Neutrophil (primary cell): ENCODE results near the gene ATXN10.
"Not testable (repeated sequence)": the region's sequence is repeated elsewhere in the genome, so short reads cannot be mapped to it uniquely, and the experiment has no call there.

Source experiments
- H3K27ac ChIP-seq: fragments of 200-600 bp; sonication (generic); 2 replicates; pipeline ENCODE4 v1.5.1; 2016; ENCODE audit warnings: mild to moderate bottlenecking, moderate library complexity
- H3K27me3 ChIP-seq: fragments of 200-600 bp; sonication (generic); 2 replicates; pipeline ENCODE4 v1.6.0; 2016; ENCODE audit warnings: mild to moderate bottlenecking
- H3K36me3 ChIP-seq: fragments of 200-600 bp; sonication (generic); 2 replicates; pipeline ENCODE4 v1.5.1; 2017
- H3K4me1 ChIP-seq, 2 experiments: fragments of 200-600 bp in 1 of 2; sonication (generic) in 1 of 2; 1 replicate in 1 of 2; 2 replicates in 1 of 2; pipeline versions ENCODE4 v1.5.1 to v1.6.1; 2013 to 2016; ENCODE audit warnings: low read depth in 1 of 2, low read length in 1 of 2, mild to moderate bottlenecking in 1 of 2, moderate library complexity in 1 of 2; ENCODE audit not compliant: control insufficient read depth in 1 of 2, insufficient read depth in 1 of 2
- H3K4me3 ChIP-seq, 2 experiments: fragments of 200-600 bp in 1 of 2; sonication (generic) in 1 of 2; 1 replicate in 1 of 2; 2 replicates in 1 of 2; pipeline ENCODE4 v1.5.1; 2013 to 2016; ENCODE audit warnings: low read depth in 1 of 2, low read length in 1 of 2, mild to moderate bottlenecking in 1 of 2, moderate library complexity in 1 of 2
- H3K9me3 ChIP-seq: fragments of 200-600 bp; sonication (generic); 2 replicates; pipeline ENCODE4 v1.5.1; 2016
- TF ChIP-seq, protein P1 (sequence below): fragments of 200-600 bp; sonication (generic); IDR thresholded peaks from 2 replicates; pipeline ENCODE4 v1.5.1; 2016; ENCODE audit warnings: antibody characterized with exemption

The ATXN10 gene

GRCh38 chr22:45671783-45672563 is at the start of gene ATXN10:
Gene ATXN10 (plus strand): TSS chr22:45671834. CDS start chr22:45672064, 230 bp downstream.
- Histone ChIP-seq H3K4me1 (peaks cover 17 to 18% of the 10 kb centered on the region in 2 experiments), H3K9me3 (no peaks in the 10 kb centered on the region)

DNA sequence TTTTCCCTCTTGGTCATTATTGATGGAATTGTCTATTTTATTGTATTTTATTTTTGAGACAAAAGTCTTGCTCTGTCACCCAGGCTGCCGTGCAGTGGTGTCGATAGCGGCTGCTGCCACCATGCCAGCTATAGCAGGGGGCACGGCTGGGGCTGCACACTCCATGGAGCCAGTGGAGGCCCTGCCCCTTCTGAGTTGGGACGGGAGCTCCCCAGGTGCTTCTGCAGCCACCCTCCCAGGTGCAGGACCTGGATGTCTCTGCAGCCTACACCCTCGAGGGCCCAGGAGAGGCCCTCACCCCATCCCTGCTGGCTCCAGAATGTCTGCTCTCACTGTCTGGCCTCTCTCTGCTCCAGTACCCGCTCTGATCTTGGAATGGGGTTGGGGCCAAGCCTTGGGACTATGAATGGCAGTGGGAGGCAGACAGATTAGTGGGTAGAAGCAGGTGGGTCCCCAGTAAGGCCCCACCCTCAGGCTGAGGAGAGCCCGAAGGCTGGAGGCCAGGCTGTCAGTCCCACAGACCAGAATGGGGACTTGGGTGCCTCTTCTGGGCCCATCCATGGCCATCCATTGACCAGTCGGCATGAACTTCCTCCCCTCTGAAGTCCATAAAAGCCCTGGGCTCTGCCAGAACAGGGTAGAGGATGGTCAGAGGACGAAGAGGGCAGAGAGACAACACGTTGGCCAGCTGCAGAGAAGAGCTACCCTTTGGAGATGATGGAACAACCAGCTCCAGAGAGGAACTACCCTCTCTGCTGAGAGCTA is 49.6 kb upstream of the ATXN10 start:
- Histone ChIP-seq H3K27me3 (peaks cover 22% of the 10 kb centered on the region), H3K9me3 (no peaks in the 10 kb centered on the region), H3K4me3 (no peak overlapping the region), H3K4me1 (peaks cover 0 to 4% of the 10 kb centered on the region in 2 experiments), H3K27ac (no peak overlapping the region), H3K36me3 (no peaks in the 10 kb centered on the region)
- TF ChIP-seq, protein P1, sequence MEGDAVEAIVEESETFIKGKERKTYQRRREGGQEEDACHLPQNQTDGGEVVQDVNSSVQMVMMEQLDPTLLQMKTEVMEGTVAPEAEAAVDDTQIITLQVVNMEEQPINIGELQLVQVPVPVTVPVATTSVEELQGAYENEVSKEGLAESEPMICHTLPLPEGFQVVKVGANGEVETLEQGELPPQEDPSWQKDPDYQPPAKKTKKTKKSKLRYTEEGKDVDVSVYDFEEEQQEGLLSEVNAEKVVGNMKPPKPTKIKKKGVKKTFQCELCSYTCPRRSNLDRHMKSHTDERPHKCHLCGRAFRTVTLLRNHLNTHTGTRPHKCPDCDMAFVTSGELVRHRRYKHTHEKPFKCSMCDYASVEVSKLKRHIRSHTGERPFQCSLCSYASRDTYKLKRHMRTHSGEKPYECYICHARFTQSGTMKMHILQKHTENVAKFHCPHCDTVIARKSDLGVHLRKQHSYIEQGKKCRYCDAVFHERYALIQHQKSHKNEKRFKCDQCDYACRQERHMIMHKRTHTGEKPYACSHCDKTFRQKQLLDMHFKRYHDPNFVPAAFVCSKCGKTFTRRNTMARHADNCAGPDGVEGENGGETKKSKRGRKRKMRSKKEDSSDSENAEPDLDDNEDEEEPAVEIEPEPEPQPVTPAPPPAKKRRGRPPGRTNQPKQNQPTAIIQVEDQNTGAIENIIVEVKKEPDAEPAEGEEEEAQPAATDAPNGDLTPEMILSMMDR, result no peak

More at GRCh38 chr22:45671783-45672563, at the start of gene ATXN10:
- Histone ChIP-seq H3K4me3 (peak within 1 kb of the TSS; percentile 70 to 74), H3K27ac (peak within 1 kb of the TSS; percentile 13), H3K36me3 (no peaks in the 10 kb centered on the region), H3K27me3 (peaks cover 4% of the 10 kb centered on the region)
- TF ChIP-seq, protein P1, result no peak

DNA sequence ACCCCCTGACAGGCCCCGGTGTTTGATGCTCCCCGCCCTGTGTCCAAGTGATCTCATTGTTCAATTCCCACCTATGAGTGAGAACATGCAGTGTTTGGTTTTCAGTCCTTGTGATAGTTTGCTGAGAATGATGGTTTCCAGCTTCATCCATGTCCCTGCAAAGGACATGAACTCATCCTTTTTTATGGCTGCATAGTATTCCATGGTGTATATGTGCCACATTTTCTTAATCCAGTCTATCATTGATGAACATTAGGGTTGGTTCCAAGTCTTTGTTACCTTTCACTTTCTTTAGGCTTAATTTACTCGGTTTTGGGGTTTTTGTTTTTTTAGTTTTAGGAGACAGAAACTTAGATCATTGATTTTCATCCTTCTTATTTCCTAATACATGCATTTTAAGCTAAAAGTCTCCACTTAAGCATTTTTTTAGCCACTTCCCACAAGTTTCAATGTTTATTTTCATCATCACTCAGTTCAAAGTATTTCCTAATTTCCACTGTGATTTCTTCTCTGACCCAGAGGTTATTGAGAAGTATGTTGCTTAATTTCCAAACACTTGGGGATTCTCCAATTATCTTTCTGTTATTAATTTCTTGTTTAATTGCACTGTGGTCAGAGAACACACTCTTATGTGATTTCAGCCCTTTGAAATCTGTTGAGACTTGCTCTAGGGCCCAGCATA is 48.0 kb upstream of the ATXN10 start:
- H3K36me3 ChIP-seq, H3K27ac ChIP-seq, H3K9me3 ChIP-seq, H3K4me3 ChIP-seq, H3K4me1 ChIP-seq: not testable (repeated sequence)
- peaks cover 30% of the 10 kb centered on the region for H3K27me3 ChIP-seq

GRCh38 chr22:45626198-45626651 is 45.4 kb upstream of the ATXN10 start:
- H3K36me3 ChIP-seq, result no peaks in the 10 kb centered on the region
- no peak overlapping the region for H3K4me3 ChIP-seq
- H3K27ac ChIP-seq, result no peak overlapping the region
- peaks cover 56% of the 10 kb centered on the region for H3K27me3 ChIP-seq
- H3K9me3 ChIP-seq, result no peaks in the 10 kb centered on the region
- peaks cover 8 to 11% of the 10 kb centered on the region in 2 experiments for H3K4me1 ChIP-seq
- TF ChIP-seq, protein P1, result no peak

DNA sequence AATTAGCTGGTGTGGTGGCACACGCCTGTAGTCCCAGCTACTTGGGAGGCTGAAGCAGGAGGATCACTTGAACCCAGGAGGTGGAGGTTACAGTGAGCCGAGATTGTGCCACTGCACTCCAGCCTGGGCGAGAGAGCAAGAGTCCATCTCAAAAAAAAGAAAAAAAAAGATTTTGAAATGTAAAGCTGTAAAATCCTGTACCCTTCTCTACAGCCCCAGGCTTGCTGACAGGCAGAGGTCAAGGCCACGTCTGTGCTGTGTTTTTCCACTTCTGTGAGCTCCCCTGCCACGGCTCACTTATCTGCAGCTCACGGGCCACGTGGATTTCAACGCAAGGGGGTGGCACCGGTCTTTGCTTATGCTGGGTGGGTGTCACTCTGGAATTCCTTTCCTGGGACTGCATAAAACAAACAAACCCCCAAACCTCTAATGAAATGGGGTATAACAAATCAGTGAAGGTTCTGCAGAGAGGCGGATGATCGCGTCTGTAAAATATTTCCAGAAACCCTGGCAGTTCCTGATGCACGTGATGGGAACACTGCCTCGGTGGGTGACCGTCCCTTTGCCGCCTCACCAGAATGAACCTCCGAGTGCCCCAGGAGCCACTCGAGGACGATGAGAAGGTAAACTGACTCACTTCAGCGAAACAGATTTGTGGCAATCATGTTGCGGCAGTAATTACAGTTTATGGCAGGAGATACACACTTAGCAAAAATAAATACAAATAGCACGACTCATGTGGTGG is 44.0 kb upstream of the ATXN10 start:
- Histone ChIP-seq H3K9me3 (no peaks in the 10 kb centered on the region), H3K4me1 (peaks cover 8 to 11% of the 10 kb centered on the region in 2 experiments), H3K27me3 (peaks cover 70% of the 10 kb centered on the region), H3K27ac (no peak overlapping the region), H3K36me3 (no peaks in the 10 kb centered on the region), H3K4me3 (no peak overlapping the region)
- TF ChIP-seq, protein P1, result no peak
